Kidney epithelial cell (primary cell): ENCODE data around the gene SLC35E2B. TPM values are rescaled to one million over a fixed set of nuclear protein-coding genes. Genes with fewer than 3 reads are reported as not detected.
"Not testable (repeated sequence)": the region's sequence is repeated elsewhere in the genome, so short reads cannot be mapped to it uniquely, and the experiment has no call there.

Source experiments
- DNase-seq: peaks from one replicate; pipeline ENCODE4 v3.0.0-alpha.2; 2010; ENCODE audit warnings: low read depth
- H3K27me3 ChIP-seq: 2 replicates; pipeline ENCODE4 v1.6.0; 2011; ENCODE audit warnings: low read length; ENCODE audit not compliant: control insufficient read depth, insufficient read depth
- H3K36me3 ChIP-seq: 2 replicates; pipeline ENCODE4 v1.5.1; 2011; ENCODE audit warnings: low read length; ENCODE audit not compliant: control insufficient read depth, insufficient read depth
- H3K4me3 ChIP-seq: 2 replicates; pipeline ENCODE4 v1.5.1; 2011; ENCODE audit warnings: low read depth, mild to moderate bottlenecking, control low read depth, low read length
- CTCF ChIP-seq: IDR thresholded peaks from 2 replicates; pipeline ENCODE4 v1.5.1; 2011; ENCODE audit warnings: mild to moderate bottlenecking, moderate library complexity, low read length, control low read depth, inconsistent platforms; ENCODE audit not compliant: insufficient read depth, poor library complexity, severe bottlenecking
- total RNA-seq: library from RNA; depleted of rRNA; stranded (reverse); fragments of >200 nt; gene quantifications from 2 replicates; pipeline ENCODE4 v1.2.3, GENCODE V29; 2015

The SLC35E2B gene
- total RNA-seq: 28.0 and 33.4 TPM in 2 replicates

- H3K27me3 ChIP-seq, H3K36me3 ChIP-seq: not testable (repeated sequence)
- peak; percentile 47 for DNase-seq
- H3K4me3 ChIP-seq: peak within 1 kb of the TSS; percentile 47
- peak; percentile 19 for TF ChIP-seq CTCF
These were observed at the start of gene SLC35E2B for GRCh38 chr1:1692714-1693647. Gene SLC35E2B (minus strand): TSS chr1:1692795. CDS start chr1:1676699, 16,096 bp downstream.

GRCh38 chr1:1741013-1741412 lies 48.4 kb upstream of the SLC35E2B start:
- H3K4me3 ChIP-seq, H3K27me3 ChIP-seq, H3K36me3 ChIP-seq: not testable (repeated sequence)
- peak; percentile 48 for DNase-seq

- H3K4me3 ChIP-seq, H3K27me3 ChIP-seq, H3K36me3 ChIP-seq, DNase-seq: not testable (repeated sequence)
These were observed 46.3 kb upstream of the SLC35E2B start for GRCh38 chr1:1738799-1739337.

- not testable (repeated sequence) for H3K4me3 ChIP-seq, H3K36me3 ChIP-seq, H3K27me3 ChIP-seq, DNase-seq
These were observed 45.3 kb upstream of the SLC35E2B start for GRCh38 chr1:1737675-1738590.

GRCh38 chr1:1732381-1732780 lies 39.8 kb upstream of the SLC35E2B start:
- Histone ChIP-seq H3K36me3 (no peaks in the 10 kb centered on the region), H3K4me3 (no peak overlapping the region), H3K27me3 (no peaks in the 10 kb centered on the region)
- TF ChIP-seq CTCF: no peak
- DNase-seq: no peak

- DNase-seq: no peak
- no peak for TF ChIP-seq CTCF
- H3K36me3 ChIP-seq: no peaks in the 10 kb centered on the region
- no peak overlapping the region for H3K4me3 ChIP-seq
- no peaks in the 10 kb centered on the region for H3K27me3 ChIP-seq
These were observed 38.3 kb upstream of the SLC35E2B start for GRCh38 chr1:1730870-1731269.

- H3K36me3 ChIP-seq, H3K4me3 ChIP-seq, H3K27me3 ChIP-seq, DNase-seq: not testable (repeated sequence)
These were observed 37.6 kb upstream of the SLC35E2B start for GRCh38 chr1:1730230-1730629.

- not testable (repeated sequence) for H3K4me3 ChIP-seq, DNase-seq, H3K27me3 ChIP-seq, H3K36me3 ChIP-seq
These were observed 36.7 kb upstream of the SLC35E2B start for GRCh38 chr1:1729116-1729816.

- H3K4me3 ChIP-seq, DNase-seq, H3K36me3 ChIP-seq, H3K27me3 ChIP-seq: not testable (repeated sequence)
These were observed 35.9 kb upstream of the SLC35E2B start for GRCh38 chr1:1728308-1729005.

- not testable (repeated sequence) for DNase-seq, H3K4me3 ChIP-seq, H3K27me3 ChIP-seq, H3K36me3 ChIP-seq
These were observed 34.6 kb upstream of the SLC35E2B start for GRCh38 chr1:1727131-1727651.
